SK-N-SH (cell line): ENCODE measurements around the gene HAND1. TPM values are rescaled to one million over a fixed set of nuclear protein-coding genes. Genes with fewer than 3 reads are reported as not detected.

Experiments
- CTCF ChIA-PET: fragments of 300-600, 350-600 bp; formaldehyde crosslinking; extraction: SDS; loops from one replicate; lab custom pipeline; 2021; lab: Yijun Ruan, JAX
- POLR2A ChIA-PET: fragments of 350-600 bp; sonication (Branson Sonifier 250); formaldehyde crosslinking; extraction: SDS; loops from one replicate; lab custom pipeline; 2020; ENCODE audit warnings: antibody characterized with exemption, inconsistent platforms; lab: Yijun Ruan, JAX
- DNase-seq: peaks from one replicate; pipeline ENCODE4 v3.0.0; 2012
- H2AFZ ChIP-seq: fragments of 200-600 bp; sonication (generic); 2 replicates; pipeline ENCODE4 v1.8.1; 2016; ENCODE audit warnings: antibody characterized with exemption, mild to moderate bottlenecking, low read depth
- H3F3A ChIP-seq: fragments of 200-600 bp; sonication (generic); replicated peaks from 2 replicates; pipeline ENCODE3; 2016; ENCODE audit warnings: antibody characterized with exemption, mild to moderate bottlenecking; ENCODE audit not compliant: insufficient read depth
- H3K27ac ChIP-seq, 2 experiments: fragments of 200-500 bp in 1 of 2; fragments of 200-600 bp in 1 of 2; sonication (Bioruptor generic) in 1 of 2; sonication (generic), shearing (Covaris generic) in 1 of 2; 2 replicates each; pipeline versions ENCODE4 v1.5.1 to v1.6.1; 2014 to 2016; ENCODE audit warnings: low read depth in 2 of 2, inconsistent platforms in 1 of 2, low read length in 1 of 2, mild to moderate bottlenecking in 1 of 2, mixed read lengths in 1 of 2
- H3K27me3 ChIP-seq: fragments of 200-600 bp; sonication (generic), shearing (Covaris generic); 2 replicates; pipeline ENCODE4 v1.6.1; 2016; ENCODE audit warnings: mixed run types; ENCODE audit not compliant: insufficient read depth
- H3K36me3 ChIP-seq, 2 experiments: fragments of 200-500 bp in 1 of 2; fragments of 200-600 bp in 1 of 2; sonication (Bioruptor generic) in 1 of 2; sonication (generic) in 1 of 2; replicated peaks in 1 of 2; 2 replicates each; pipeline versions ENCODE3 to v1.5.1; 2014 to 2016; ENCODE audit warnings: low read length in 1 of 2, mild to moderate bottlenecking in 1 of 2; ENCODE audit not compliant: insufficient read depth in 2 of 2, control insufficient read depth in 1 of 2
- H3K4me1 ChIP-seq, 2 experiments: fragments of 200-500 bp in 1 of 2; fragments of 200-600 bp in 1 of 2; sonication (Bioruptor generic) in 1 of 2; sonication (generic), shearing (Covaris generic) in 1 of 2; 2 replicates each; pipeline versions ENCODE4 v1.5.1 to v1.6.1; 2014 to 2016; ENCODE audit warnings: low read depth in 1 of 2, low read length in 1 of 2, mixed run types in 1 of 2; ENCODE audit not compliant: insufficient read depth in 2 of 2, control insufficient read depth in 1 of 2
- H3K4me2 ChIP-seq: fragments of 200-600 bp; sonication (generic), shearing (Covaris generic); 2 replicates; pipeline ENCODE4 v1.6.1; 2017; ENCODE audit warnings: mixed run types
- H3K4me3 ChIP-seq, 2 experiments: fragments of 200-500 bp in 1 of 2; fragments of 200-600 bp in 1 of 2; sonication (Bioruptor generic) in 1 of 2; sonication (generic), shearing (Covaris generic) in 1 of 2; 2 replicates each; pipeline versions ENCODE4 v1.5.1 to v1.8.1; 2014 to 2016; ENCODE audit warnings: low read depth in 2 of 2, inconsistent platforms in 1 of 2, low read length in 1 of 2, mild to moderate bottlenecking in 1 of 2, mixed read lengths in 1 of 2, moderate library complexity in 1 of 2
- H3K79me2 ChIP-seq: fragments of 200-600 bp; sonication (generic); 2 replicates; pipeline ENCODE4 v1.8.1; 2017; ENCODE audit warnings: mild to moderate bottlenecking; ENCODE audit not compliant: insufficient read depth
- H3K9ac ChIP-seq: fragments of 200-600 bp; sonication (generic); 2 replicates; pipeline ENCODE4 v1.6.1; 2017; ENCODE audit warnings: mixed run types
- H3K9me2 ChIP-seq: fragments of 200-600 bp; sonication (generic); 2 replicates; pipeline ENCODE4 v1.6.1; 2017; ENCODE audit warnings: mixed run types
- H3K9me3 ChIP-seq: fragments of 200-600 bp; sonication (generic); 2 replicates; pipeline ENCODE4 v1.6.1; 2017; ENCODE audit warnings: mixed run types, mild to moderate bottlenecking, moderate library complexity
- H4K20me1 ChIP-seq: fragments of 200-600 bp; sonication (generic); 2 replicates; pipeline ENCODE4 v1.6.1; 2017; ENCODE audit warnings: mild to moderate bottlenecking, mixed run types; ENCODE audit not compliant: insufficient read depth
- CTCF ChIP-seq: fragments of 200-600 bp; sonication (generic); IDR thresholded peaks from 2 replicates; pipeline ENCODE4 v1.6.1; 2017; ENCODE audit warnings: antibody characterized with exemption, mild to moderate bottlenecking, moderate library complexity
- EZH2phosphoT487 ChIP-seq: fragments of 200-600 bp; sonication (generic); IDR thresholded peaks from 2 replicates; pipeline ENCODE4 v1.6.1; 2017; ENCODE audit warnings: low read depth, mixed run types, mild to moderate bottlenecking, antibody characterized with exemption, moderate library complexity, borderline replicate concordance
- FOSL2 ChIP-seq: IDR thresholded peaks from 2 replicates; pipeline ENCODE4 v1.4.0; 2012; ENCODE audit warnings: low read depth, mild to moderate bottlenecking, moderate library complexity, borderline replicate concordance
- FOXM1 ChIP-seq: IDR thresholded peaks from 2 replicates; pipeline ENCODE4 v1.4.0; 2012; ENCODE audit warnings: low read depth, mild to moderate bottlenecking
- GATA2 ChIP-seq: sonication (generic); formaldehyde crosslinking; IDR thresholded peaks from 2 replicates; pipeline ENCODE4 v1.5.0; 2020; ENCODE audit warnings: mild to moderate bottlenecking, missing genetic modification reagents
- MAX ChIP-seq: IDR thresholded peaks from 2 replicates; pipeline ENCODE4 v1.4.0; 2012; ENCODE audit warnings: low read depth
- MXI1 ChIP-seq: IDR thresholded peaks from 2 replicates; pipeline ENCODE4 v1.6.1; 2012; ENCODE audit warnings: mild to moderate bottlenecking, low read depth, low read length, improper control_type of control experiment
- USF1 ChIP-seq: IDR thresholded peaks from 2 replicates; pipeline ENCODE4 v1.4.0; 2012; ENCODE audit warnings: low read depth, borderline replicate concordance
- USF2 ChIP-seq: fragments of 150-350 bp; IDR thresholded peaks from 2 replicates; pipeline ENCODE4 v1.6.1; 2017; ENCODE audit warnings: antibody characterized with exemption, low read length, low read depth, borderline replicate concordance
- WGBS: methylation state at CpG from one replicate; pipeline ENCODE4 v1.1.6; 2017; ENCODE audit warnings: low lambda C conversion rate; 5-methylcytosine and 5-hydroxymethylcytosine counted together
- polyA plus RNA-seq, 3 experiments: library from polyadenylated mRNA; depleted of rRNA; stranded (reverse); fragments of >200 nt; gene quantifications; 2 replicates each; pipeline ENCODE4 v1.2.3, GENCODE V29; 2012

Gene HAND1
- polyA plus RNA-seq, 1 of the 3 experiments (the other 2 are of a cell fraction): 1.1 TPM

- WGBS: 13% methylated on average over 1 of the region's 1 CpG
- no peak for DNase-seq
- POLR2A ChIA-PET: no interaction called here
Measured at GRCh38 chr5:154498591-154498990, 20.6 kb upstream of the HAND1 start.

More at GRCh38 chr5:154498591-154498990, 20.6 kb upstream of the HAND1 start:
- no peaks in the 10 kb centered on the region for H4K20me1 ChIP-seq
- no peaks in the 10 kb centered on the region for H3K79me2 ChIP-seq
- CTCF ChIA-PET: interaction anchor here (1.2 kb wide), 1 partner anchor 22 kb away, joined by 4 read pairs; no protein-coding TSS in a partner anchor
- H3K9ac ChIP-seq: no peak overlapping the region
- no peaks in the 10 kb centered on the region for H3K9me2 ChIP-seq
- H3K4me1 ChIP-seq: peaks cover 0 to 6% of the 10 kb centered on the region in 2 experiments; a peak in 1 of 4 replicates
- no peak overlapping the region for H3K4me3 ChIP-seq
- H3K4me2 ChIP-seq: no peak overlapping the region
- no peaks in the 10 kb centered on the region; the same call in none of the 2 replicates for H3K27me3 ChIP-seq
- TF ChIP-seq MAX (no peak), CTCF (no peak), USF1 (no peak), FOXM1 (no peak), EZH2phosphoT487 (no peak), USF2 (no peak), GATA2 (CRISPR knock-in tag) (no peak), FOSL2 (no peak), MXI1 (no peak)
- H2AFZ ChIP-seq: no peak overlapping the region
- no peak overlapping the region for H3K27ac ChIP-seq
- no peaks in the 10 kb centered on the region for H3F3A ChIP-seq
- no peaks in the 10 kb centered on the region for H3K9me3 ChIP-seq
- no peaks in the 10 kb centered on the region for H3K36me3 ChIP-seq
